HG03565 (cell line): Measurements from ENCODE around the gene TSEN34.
"Not testable (repeated sequence)": the region's sequence is repeated elsewhere in the genome, so short reads cannot be mapped to it uniquely, and the experiment has no call there.

Source experiments
- ATAC-seq: cut with Tn5 transposase; IDR thresholded peaks from one replicate; pipeline ENCODE4 v1.9.1; 2021; ENCODE audit warnings: mild to moderate bottlenecking, moderate library complexity; ENCODE audit not compliant: unreplicated experiment

TSEN34 gene

GRCh38 chr19:54160182-54160811 lies 30.8 kb upstream of the TSEN34 start:
- no peak for ATAC-seq

GRCh38 chr19:54160854-54161253 lies 30.3 kb upstream of the TSEN34 start:
- no peak for ATAC-seq

DNA sequence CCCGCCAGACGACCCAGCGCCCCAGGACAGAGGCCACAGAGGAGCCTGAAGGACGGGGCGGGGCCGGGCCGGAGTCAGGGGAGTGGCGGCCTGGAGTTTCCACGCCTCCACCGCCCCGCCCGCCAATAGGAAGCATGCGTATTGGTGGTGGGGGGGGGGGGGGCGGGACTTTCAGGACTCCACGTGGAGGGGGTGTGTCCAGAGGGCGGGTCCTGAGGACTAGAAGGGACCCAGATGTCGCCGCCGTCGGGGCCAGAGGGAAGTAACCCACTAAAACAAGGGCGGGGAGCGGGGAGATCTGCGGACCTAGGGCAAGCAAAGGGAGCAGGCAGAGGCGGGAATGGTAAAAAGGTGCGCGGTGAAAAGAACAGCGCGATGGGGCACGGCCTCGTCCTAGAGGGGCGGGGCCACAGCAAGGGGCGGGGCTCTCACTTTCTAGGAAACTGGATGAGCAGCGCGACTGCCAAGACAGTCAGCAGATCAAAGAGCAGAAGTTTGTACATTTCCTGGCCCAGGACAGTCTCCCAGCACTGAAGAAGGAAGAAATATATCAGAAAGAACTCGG lies 28.8 kb upstream of the TSEN34 start:
- no peak for ATAC-seq

DNA sequence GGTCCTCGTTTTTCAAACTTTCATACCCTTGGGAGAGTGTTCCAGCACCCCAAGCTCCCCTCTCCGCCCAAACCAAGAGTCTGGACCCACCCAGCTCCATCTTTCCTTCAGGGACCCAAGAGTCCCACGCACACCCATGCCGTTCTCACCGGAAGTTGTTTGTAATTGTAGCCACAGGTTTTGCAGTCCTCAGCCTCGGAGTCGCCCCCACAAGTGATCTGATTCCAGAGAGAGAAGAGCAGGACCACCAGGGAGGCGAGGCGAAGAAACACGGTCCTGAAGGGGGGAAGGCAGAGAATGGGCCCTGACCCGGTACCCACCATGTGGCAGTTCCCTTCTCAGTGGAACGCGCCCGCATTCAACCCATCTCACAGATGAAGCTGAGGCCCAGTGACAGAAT lies 28.2 kb upstream of the TSEN34 start:
- ATAC-seq, result no peak

DNA sequence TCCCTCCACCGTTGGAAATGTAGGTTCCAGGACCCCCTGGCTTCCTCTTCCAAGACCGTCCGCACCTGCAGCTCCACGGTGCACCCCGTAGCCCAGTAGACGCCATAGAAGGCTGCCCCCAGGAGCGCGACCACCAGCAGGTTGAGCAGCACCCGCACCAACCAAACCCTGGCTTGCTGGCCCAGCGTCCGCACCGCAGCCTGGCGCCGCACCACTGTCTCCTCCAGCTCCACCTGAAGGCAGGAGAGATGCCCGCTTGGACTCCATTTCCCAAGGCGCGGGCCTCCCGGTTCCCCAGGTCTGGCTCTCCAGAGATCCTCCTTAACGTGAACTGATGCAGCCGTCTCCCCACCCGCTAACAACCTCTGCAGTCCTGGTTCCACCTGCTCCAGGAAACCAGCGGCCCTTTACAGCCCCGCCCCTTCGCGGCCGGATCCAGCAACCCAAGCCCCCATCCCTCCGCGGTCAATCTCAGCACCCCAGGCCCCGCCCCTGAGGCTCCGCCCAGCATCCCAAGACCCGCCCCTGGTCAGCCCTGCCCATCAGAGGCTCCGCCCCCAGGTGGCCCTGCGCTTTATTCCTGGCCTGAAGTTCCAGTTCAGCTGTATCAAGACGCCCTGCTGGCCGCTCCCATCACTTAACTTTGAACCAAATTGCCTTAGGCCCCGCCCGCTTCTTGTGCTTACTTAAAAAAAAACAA lies 26.6 kb upstream of the TSEN34 start:
- no peak for ATAC-seq

GRCh38 chr19:54165222-54165621 lies 25.9 kb upstream of the TSEN34 start:
- ATAC-seq, result no peak

- ATAC-seq, result no peak
These were observed 22.8 kb upstream of the TSEN34 start for GRCh38 chr19:54168174-54168917.

DNA sequence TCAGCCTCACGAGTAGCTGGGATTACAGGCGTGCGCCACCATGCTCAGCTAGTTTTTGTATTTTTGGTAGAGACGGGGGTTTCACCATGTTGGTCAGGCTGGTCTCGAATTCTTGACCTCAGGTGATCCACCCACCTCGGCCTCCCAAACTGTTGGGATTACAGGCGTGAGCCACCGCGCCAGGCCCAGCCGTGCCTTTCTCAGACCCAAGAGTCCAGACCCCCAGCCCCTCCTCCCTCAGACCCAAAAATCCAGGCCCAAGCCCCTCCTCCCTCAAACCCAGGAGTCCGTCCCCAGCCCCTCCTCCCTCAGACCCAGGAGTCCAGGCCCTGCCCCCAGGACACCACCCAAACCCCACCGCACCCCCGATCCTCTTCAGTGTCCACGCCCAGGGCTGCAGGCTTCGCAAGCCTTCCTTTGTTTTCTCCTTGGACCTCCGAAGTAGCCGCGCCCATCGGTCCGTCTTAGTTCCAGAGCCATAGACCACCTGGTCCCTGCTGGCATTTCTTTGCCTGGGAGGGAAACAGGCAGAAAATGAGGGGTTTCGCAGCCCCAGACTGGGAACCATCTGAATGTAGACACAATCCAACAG lies 21.9 kb upstream of the TSEN34 start:
- no peak for ATAC-seq

DNA sequence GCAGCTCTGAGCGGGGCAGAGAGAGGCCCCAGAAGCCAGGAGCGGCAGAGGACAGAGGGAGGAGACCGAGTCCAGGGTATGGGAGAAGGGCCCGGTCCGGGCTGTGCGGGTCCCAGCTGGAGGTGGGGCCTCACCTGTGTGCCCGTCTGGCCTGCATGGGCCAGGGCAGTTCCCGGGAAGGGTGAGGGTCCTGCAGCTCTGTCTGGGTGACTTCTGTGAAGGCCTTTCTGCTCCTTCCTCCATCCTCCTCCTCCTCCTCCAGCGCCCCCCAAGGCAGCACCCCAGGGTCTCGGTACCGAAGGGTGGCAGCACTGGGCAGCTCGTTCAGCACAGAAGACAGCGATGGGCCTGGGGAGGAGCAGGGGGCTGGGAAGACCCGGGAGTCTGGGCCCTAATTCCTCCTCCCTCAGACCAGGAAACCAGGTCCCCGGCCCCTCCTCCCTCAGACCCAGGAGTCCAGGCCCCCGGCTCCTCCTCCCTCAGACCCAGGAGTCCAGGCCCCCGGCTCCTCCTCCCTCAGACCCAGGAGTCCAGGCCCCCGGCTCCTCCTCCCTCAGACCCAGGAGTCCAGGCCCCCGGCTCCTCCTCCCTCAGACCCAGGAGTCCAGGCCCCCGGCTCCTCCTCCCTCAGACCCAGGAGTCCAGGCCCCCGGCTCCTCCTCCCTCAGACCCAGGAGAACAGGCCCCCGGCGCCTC lies 19.2 kb upstream of the TSEN34 start:
- not testable (repeated sequence) for ATAC-seq

DNA sequence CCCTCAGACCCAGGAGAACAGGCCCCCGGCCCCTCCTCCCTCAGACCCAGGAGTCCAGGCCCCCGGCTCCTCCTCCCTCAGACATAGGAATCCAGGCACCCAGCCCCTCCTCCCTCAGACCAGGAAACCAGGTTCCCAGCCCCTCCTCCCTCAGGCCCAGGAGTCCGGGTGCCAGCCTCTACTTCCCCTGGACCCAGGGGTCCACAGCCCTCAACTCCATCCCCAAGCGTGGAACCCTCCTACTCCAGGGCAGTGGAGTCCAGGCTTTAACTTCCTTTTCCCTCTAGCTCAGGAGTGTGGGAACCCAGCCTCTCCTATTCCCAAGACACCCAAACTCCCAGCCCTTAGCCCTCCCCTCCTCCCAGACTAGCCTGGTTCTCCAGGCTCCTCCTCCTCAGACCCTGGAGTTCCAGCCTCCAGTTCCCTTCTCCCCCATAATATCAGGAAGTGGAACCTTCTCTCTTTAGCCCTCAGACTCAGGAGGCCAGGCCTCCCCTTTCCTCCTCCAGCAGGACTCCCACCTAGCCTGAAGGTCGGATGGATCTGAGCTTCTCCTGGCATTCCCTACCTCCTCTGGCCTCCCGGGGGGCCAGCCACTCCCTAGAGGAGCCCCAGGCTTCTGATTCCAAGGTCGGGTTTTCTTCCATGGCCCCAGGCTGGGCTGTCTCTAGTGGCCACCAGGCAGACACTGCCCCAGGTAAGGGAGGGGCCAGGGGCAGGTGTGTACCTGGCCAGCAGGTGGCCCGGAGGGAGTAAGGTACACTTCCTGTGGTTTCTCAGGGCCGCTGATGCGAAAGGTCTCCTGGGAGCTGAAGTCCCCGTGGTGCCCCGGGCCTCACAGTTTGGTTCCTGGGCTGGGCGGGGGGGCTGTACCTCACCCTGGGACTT lies 18.4 kb upstream of the TSEN34 start, which contains the start of gene TMC4:
TMC4 (minus strand) TSS at position 690 of the 888 bp plus-strand sequence; CDS start at position 647, 43 bp downstream.
- ATAC-seq, result no peak

- ATAC-seq, result no peak
These were observed 17.8 kb upstream of the TSEN34 start for GRCh38 chr19:54173359-54173699.

DNA sequence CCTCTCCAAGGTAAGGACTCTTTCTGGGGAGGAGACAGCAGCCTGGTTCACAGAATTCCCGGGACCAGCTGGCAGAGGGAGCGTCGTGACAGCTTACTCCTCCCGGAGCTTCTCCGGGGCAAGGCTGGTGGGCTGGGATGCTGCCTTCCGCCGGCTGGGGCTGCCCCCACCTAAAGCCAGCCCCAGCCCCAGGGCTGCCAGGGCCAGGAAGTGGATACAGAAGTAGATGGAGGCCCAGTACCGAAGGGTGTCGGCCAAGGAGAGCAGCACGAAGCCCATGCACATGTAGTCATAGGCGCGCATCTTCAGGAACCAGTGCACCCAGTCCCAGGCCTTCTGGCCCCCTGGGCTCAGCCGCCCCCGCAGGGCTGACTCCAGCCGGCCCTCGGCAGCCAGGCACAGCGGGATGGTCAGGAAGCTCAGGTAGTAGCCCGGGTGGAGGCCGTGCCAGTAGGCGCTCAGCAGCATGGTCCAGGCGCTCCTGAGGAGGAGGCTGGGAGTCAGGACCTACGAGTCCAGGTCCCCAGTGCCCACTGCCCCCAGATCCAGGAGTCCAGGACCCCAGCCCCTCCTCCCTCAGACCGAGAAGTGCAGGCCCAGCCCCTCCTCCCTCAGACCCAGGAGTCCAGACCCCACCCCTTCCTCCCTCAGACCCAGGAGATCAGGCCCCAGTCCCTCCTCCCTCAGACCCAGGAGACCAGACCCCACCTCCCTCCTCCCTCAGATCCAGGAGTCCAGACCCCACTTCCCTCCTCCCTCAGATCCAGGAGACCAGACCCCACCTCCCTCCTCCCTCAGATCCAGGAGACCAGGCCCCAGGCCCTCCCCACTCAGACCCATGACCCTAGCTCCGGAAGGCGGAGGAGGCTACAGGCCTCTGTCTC lies 16.9 kb upstream of the TSEN34 start:
- ATAC-seq, result no peak

GRCh38 chr19:54178581-54179261 lies 12.4 kb upstream of the TSEN34 start:
- no peak for ATAC-seq

DNA sequence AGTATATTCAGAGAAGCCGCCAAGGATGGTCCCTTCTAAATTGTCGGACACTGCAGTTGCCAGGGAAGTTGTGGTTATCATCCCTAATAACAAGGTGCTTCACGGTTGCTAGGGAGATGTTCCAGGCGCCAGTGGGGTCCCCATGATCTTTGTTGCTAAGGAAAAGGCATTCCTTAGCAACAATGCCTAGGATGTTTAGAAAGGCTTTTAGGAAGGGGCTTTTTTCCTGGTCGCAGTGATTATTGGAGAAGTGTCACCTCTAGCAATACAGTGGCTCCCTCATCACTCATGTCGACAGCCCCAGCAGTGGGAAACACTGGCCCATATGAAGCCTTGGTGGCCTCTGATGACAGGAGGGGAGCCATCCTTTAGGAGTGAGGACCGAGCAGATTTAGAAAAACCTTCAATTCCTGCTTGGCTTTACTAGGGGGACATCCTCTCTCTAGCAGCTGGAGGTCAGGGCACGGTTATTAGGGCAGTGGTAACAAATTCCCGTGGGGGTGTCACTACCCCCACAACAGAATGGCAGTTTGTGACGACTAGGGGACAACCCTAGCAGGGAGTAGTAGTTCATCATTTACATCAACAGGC lies 11.8 kb upstream of the TSEN34 start:
- ATAC-seq, result no peak

GRCh38 chr19:54179921-54180461 lies 11.1 kb upstream of the TSEN34 start:
- ATAC-seq, result no peak

DNA sequence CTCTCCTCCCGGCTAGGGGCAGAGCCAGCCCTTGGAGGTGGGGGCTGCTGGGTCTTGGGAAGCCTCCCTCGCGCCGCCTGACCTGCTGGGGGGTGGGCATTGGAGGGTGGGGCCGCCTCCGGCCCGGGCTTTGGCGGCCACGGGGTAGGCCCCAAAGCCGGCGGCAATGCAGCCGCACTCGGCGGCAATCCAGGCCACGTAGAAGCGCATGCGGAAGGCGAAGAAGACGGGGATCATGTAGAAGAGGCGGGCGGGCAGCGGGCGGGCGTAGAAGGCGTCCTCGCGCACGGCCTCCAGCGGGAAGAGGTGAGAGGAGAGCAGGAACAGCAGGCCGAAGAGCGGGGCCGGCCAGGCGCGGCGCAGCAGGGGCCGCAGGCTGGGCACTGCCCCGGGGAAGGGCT lies 10.4 kb upstream of the TSEN34 start:
- no peak for ATAC-seq

- not testable (repeated sequence) for ATAC-seq
These were observed 9.2 kb upstream of the TSEN34 start for GRCh38 chr19:54181894-54182293.

- no peak for ATAC-seq
These were observed 7.7 kb upstream of the TSEN34 start for GRCh38 chr19:54183431-54183830.
